Stimulated activated naive CD4-positive, alpha-beta T cell (primary cell): ENCODE data around the gene ZNF22.

Source experiments
- DNase-seq, 6 experiments: peaks; one replicate each; lab custom pipeline; 2025; lab: John Stamatoyannopoulos, UW

The ZNF22 gene

DNA sequence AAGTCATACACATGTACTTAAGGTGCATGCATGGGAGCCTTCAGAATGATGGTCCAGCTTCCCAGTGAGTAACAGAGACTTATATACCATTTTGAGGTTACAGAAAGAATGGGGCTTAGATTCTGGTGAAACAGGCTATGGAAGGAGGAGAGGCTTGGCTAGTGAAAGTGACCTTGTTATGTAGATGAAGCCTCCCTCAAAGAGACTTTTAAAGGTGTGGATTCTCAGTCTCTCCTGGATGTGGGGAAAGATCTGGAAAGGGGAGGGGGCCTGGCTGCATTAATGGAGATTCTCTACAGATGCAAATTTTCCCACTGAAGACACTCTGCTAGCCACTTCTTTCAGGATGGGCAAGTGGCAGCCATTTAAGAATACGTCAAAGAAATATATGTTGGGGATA, 35.6 kb upstream of the ZNF22 start:
- no peak for DNase-seq

- no peak for DNase-seq
Measured at GRCh38 chr10:44965651-44966097, 35.0 kb upstream of the ZNF22 start.

- no peak for DNase-seq
Measured at GRCh38 chr10:44966129-44966815, 34.5 kb upstream of the ZNF22 start.

DNA sequence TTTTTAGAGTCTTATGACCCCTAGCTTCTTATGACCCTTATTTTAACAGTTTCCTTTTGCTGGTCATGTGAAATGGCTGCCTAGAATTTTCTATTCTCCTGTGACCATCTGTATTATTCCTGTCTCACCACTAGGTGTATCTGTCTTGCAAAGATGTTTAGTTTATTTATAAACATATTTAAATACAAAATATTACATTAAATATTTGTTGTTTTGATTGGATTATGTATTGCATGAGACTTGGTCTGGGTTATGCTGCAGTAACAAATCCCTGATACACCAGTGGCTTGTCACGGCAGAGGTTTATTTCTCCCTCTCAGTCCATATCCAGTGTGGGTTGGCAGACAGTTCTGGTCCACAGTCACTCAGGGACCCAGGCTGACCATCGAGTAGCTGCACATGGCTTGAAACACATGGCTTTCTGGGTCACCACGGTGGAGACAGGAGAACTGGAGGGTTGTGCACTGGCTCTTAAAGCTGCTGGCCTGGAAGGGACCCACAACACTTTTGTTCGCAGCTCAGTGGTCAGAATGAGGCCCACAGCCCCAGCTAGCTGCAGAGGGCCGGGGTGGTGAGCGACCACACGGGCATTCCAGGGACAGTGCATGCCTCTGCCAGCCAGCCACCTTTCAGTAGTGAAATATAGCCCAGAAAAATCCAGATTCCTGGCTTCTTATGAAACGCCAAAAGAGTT, 33.8 kb upstream of the ZNF22 start:
- DNase-seq, result no peak

GRCh38 chr10:44967616-44968015, 33.1 kb upstream of the ZNF22 start:
- no peak for DNase-seq

- DNase-seq, result no peak
Measured at GRCh38 chr10:44968091-44968490, 32.6 kb upstream of the ZNF22 start.

- no peak for DNase-seq
Measured at GRCh38 chr10:44968500-44969400, 32.0 kb upstream of the ZNF22 start.

GRCh38 chr10:44969854-44970253, 30.9 kb upstream of the ZNF22 start:
- DNase-seq, result no peak

GRCh38 chr10:44970812-44971395, 29.8 kb upstream of the ZNF22 start:
- DNase-seq, result no peak

- DNase-seq, result no peak
Measured at GRCh38 chr10:44971434-44971833, 29.3 kb upstream of the ZNF22 start.

GRCh38 chr10:44971935-44972757, 28.6 kb upstream of the ZNF22 start:
- DNase-seq, result no peak

DNA sequence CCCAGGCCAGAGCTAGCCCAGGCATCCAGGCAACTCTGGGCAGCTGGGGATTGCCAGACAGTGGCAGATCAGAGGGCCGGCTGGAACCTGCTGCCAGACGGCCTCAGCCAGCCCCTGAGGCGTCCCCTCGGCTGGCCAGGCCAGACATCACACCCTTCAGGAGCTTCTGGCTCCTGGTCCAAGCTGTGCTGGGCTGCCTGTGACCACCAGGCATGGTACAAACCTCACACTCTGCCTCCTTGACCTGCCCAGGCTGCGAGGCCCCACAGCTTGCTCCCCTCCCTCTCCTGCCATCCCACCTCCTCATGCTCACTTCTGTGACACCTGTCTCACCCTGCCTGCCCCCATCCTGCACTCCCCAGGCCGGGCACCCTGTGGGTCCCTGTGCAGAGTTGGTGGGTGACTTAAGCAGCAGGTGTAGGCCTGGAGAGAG, 27.8 kb upstream of the ZNF22 start:
- no peak for DNase-seq

DNA sequence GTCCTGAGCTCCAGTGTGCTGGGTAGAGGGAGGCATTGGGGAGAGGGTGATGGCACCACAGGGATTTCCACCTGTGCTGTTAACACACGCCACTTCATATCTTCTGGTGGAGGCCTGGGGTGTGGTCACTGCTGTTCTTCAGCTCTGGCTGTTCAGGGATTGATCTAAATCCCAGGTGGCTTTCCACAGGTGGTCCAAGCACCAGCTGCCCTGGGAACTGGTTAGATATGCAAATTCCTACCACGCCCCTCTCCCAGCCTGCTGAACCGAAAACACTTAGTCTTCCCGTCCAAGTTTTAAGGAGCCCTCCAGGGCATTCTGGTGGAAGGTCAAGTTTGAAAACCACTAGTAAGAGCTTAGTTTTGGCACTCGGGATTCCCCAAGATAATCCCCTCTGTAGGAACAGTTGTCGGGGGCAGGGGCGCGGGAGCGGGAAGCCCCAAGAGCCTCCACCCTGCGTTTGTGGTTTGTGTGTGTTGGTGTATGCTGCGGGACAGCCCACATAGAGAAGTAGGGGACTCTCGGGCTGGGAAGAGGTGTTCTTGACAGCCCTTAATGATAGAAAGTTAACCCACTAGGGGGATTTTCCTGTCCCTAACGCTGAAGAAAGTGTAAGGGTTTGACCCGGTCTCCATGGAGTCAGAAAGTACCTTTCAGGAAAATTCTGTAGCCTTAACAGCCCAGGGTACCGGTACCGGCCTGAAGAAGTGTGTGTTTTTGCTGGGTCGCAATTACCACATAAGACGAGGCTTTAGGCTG, 27.2 kb upstream of the ZNF22 start:
- DNase-seq, result no peak

DNA sequence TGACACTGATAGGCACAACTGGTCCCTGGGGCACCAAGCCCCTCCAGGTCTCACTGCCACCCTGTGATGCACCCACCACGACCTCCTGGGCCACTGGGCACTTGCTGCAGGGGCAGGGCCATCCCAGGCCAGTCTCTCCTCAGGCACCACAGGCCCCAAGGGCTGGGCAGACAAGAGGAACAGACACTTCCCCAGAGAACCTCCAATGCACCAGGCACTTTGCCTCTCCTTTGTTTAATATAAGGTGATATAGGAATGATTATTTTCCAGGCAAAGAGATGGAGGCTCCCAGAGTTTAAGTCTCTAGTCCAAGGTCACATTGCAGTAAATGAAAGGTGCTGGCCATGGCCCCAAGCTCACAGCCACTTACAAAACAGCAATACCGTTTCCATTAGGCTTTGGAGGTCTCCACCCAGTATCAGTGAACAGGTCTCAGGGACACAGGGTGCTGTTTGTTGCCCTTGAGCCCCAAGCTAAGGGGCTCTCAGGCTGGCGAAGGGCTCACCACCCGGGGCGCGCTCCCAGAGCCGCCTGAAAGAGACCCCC, 26.6 kb upstream of the ZNF22 start:
- DNase-seq, result no peak

DNA sequence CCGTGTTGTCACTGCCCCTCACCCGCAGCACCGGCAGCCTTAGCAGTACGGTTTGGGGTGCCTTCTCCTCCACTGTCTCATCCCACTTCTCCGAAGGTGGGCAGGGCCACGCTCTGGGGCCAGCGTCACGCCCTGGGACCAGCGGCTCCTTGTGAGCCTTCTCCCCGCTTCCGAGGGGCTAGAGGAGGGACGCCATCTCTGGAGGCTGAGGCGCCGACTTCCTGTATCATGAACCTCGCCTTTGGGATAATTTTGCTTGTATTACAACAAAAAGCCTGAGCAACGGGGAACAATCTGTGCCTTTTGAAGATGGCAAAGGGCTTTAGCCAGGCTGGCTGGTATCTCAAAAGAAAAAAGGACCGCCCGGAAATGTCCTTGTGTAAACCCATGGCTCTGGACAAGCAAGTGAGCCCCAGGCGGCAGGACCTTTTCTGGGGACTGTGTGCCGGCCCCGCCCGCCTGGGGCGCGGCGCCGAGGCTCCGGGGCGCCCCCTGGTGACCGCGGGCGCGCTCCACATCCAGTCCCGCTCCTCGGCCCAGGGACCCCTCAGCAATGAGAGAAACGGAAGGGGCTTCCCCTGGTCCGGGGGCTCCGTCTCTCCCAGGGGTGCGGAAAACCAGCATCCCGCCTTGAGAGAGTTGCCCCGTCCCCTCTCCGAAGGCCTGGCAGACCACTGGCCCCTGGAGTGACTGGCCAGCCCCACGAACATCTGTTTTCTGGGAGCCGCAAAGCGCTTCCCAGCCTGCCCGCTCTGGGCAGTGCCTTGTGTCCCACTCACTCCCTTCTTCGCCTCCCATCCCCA, 25.9 kb upstream of the ZNF22 start:
- DNase-seq, result peak; percentile 32 to 81 (median 52)

GRCh38 chr10:44975431-44976331, 25.0 kb upstream of the ZNF22 start:
- DNase-seq, result no peak

- no peak for DNase-seq
Measured at GRCh38 chr10:44976352-44977198, 24.1 kb upstream of the ZNF22 start.
